ENCODE results near the gene LRRC59. TPM values are rescaled to one million over a fixed set of nuclear protein-coding genes. Genes with fewer than 3 reads are reported as not detected.

The LRRC59 gene
- total RNA-seq, 1 experiment from 2014 or later, result 106 TPM

- no peak overlapping the region for H4K5ac ChIP-seq (ENCODE audit: insufficient read length, low read depth, low read length)
- H3K23ac ChIP-seq (ENCODE audit: insufficient read length, low read depth, low read length), result no peak overlapping the region
- H3T11ph ChIP-seq (ENCODE audit: low read length), result no peak overlapping the region
- H4K8ac ChIP-seq (replicated peaks; ENCODE audit: insufficient read length, low read depth, low read length), result no peak overlapping the region
- H3K4me1 Mint-ChIP-seq, result no peaks in the 10 kb centered on the region
- no peak overlapping the region for H3K4ac ChIP-seq (ENCODE audit: low read depth, low read length)
- no peak overlapping the region for H3K14ac ChIP-seq (ENCODE audit: insufficient read depth, low read length)
- no peak for DNase-seq
- no peaks in the 10 kb centered on the region for H3K23me2 ChIP-seq (ENCODE audit: insufficient read length, low read depth, low read length, poor library complexity, severe bottlenecking)
- H4K20me1 ChIP-seq (ENCODE audit: control insufficient read depth, insufficient read depth, insufficient read length), result no peaks in the 10 kb centered on the region
- H3K18ac ChIP-seq (ENCODE audit: insufficient read length, low read depth, low read length), result no peak overlapping the region
- no peak overlapping the region for H3K4me2 ChIP-seq (ENCODE audit: insufficient read depth, insufficient read length, low read length)
- no peak overlapping the region for H3K27ac ChIP-seq (ENCODE audit: insufficient read length, low read depth, low read length)
- no peak overlapping the region for H2AK5ac ChIP-seq (ENCODE audit: insufficient read length, low read length)
- no peaks in the 10 kb centered on the region for H3K79me1 ChIP-seq (ENCODE audit: insufficient read depth, low read depth, low read length, poor library complexity, severe bottlenecking)
- H4K91ac ChIP-seq (ENCODE audit: insufficient read length, low read depth, low read length), result no peak overlapping the region
- peaks cover 48 to 98% (median 87%) of the 10 kb centered on the region in 3 experiments; a peak in 6 of 7 replicates for H3K36me3 Mint-ChIP-seq (ENCODE audit: insufficient read depth in 1 of 3, low read depth in 3 of 3)
- H3K9ac ChIP-seq (ENCODE audit: extremely low read depth, insufficient read length, low read length), result no peak overlapping the region
- H3K9me3 Mint-ChIP-seq, result no peaks in the 10 kb centered on the region
- H2BK20ac ChIP-seq (ENCODE audit: low read depth, low read length, poor library complexity, severe bottlenecking), result no peak overlapping the region
- H3K27ac Mint-ChIP-seq, result no peak overlapping the region
- H2AFZ ChIP-seq (ENCODE audit: low read length), result no peak overlapping the region
- no peak for TF ChIP-seq CTCF (conservative IDR thresholded peaks at IDR 0.05)
- H2BK12ac ChIP-seq (ENCODE audit: insufficient read length, low read depth, low read length), result no peak overlapping the region
- H2BK120ac ChIP-seq (ENCODE audit: low read depth, low read length, poor library complexity, severe bottlenecking), result no peak overlapping the region
- no peaks in the 10 kb centered on the region for H3K79me2 ChIP-seq (ENCODE audit: insufficient read depth, low read length)
- no peaks in the 10 kb centered on the region for H3K4me1 ChIP-seq (ENCODE audit: insufficient read depth, low read length)
- no peak overlapping the region; a peak in 1 of 5 replicates for H3K4me3 Mint-ChIP-seq
- no peak overlapping the region for H2BK5ac ChIP-seq (ENCODE audit: insufficient read length, low read length)
- H3K27me3 Mint-ChIP-seq (ENCODE audit: low read depth), result no peaks in the 10 kb centered on the region
- no CpG with 5 or more reads among the region's 3 CpGs for WGBS (ENCODE audit: extremely low coverage, insufficient read length, low lambda C conversion rate)
- H3K27me3 ChIP-seq (ENCODE audit: insufficient read depth, low read length), result no peaks in the 10 kb centered on the region
- H2BK15ac ChIP-seq (ENCODE audit: low read depth, low read length), result no peak overlapping the region
- no peak overlapping the region for H3K56ac ChIP-seq (ENCODE audit: insufficient read length, low read depth, low read length)
- H3K9me3 ChIP-seq (ENCODE audit: control insufficient read depth, low read depth, low read length), result no peaks in the 10 kb centered on the region
Observed at GRCh38 chr17:50388728-50389127, 8.6 kb downstream of the LRRC59 start.
